ENCODE results near the gene UGP2.
"Not testable (repeated sequence)": the region's sequence is repeated elsewhere in the genome, so short reads cannot be mapped to it uniquely, and the experiment has no call there.

- TF ChIP-seq CTCF (IDR thresholded peaks at IDR 0.05; ENCODE audit: low read depth, low read length, missing input control); TAF1 (conservative IDR thresholded peaks at IDR 0.05); HNF4G (IDR thresholded peaks at IDR 0.05); JUND (IDR thresholded peaks at IDR 0.05); REST (IDR thresholded peaks at IDR 0.05); RAD21 (IDR thresholded peaks at IDR 0.05); ATF3 (IDR thresholded peaks at IDR 0.05); YY1 (IDR thresholded peaks at IDR 0.05); SP1 (IDR thresholded peaks at IDR 0.05); ZBTB33 (IDR thresholded peaks at IDR 0.05): not testable (repeated sequence)
Observed at GRCh38 chr2:63932104-63932503, 90.4 kb downstream of the UGP2 start.

Measured in liver (tissue), 3 donors.